SK-N-SH (cell line): ENCODE measurements around the gene BTBD3. TPM values are rescaled to one million over a fixed set of nuclear protein-coding genes. Genes with fewer than 3 reads are reported as not detected.

ENCODE experiments used
- CTCF ChIA-PET: fragments of 300-600, 350-600 bp; formaldehyde crosslinking; extraction: SDS; loops from one replicate; lab custom pipeline; 2021; lab: Yijun Ruan, JAX
- POLR2A ChIA-PET: fragments of 350-600 bp; sonication (Branson Sonifier 250); formaldehyde crosslinking; extraction: SDS; loops from one replicate; lab custom pipeline; 2020; ENCODE audit warnings: antibody characterized with exemption, inconsistent platforms; lab: Yijun Ruan, JAX
- DNase-seq: peaks from one replicate; pipeline ENCODE4 v3.0.0; 2012
- H2AFZ ChIP-seq: fragments of 200-600 bp; sonication (generic); 2 replicates; pipeline ENCODE4 v1.8.1; 2016; ENCODE audit warnings: antibody characterized with exemption, mild to moderate bottlenecking, low read depth
- H3F3A ChIP-seq: fragments of 200-600 bp; sonication (generic); replicated peaks from 2 replicates; pipeline ENCODE3; 2016; ENCODE audit warnings: antibody characterized with exemption, mild to moderate bottlenecking; ENCODE audit not compliant: insufficient read depth
- H3K27ac ChIP-seq, 2 experiments: fragments of 200-500 bp in 1 of 2; fragments of 200-600 bp in 1 of 2; sonication (Bioruptor generic) in 1 of 2; sonication (generic), shearing (Covaris generic) in 1 of 2; 2 replicates each; pipeline versions ENCODE4 v1.5.1 to v1.6.1; 2014 to 2016; ENCODE audit warnings: low read depth in 2 of 2, inconsistent platforms in 1 of 2, low read length in 1 of 2, mild to moderate bottlenecking in 1 of 2, mixed read lengths in 1 of 2
- H3K27me3 ChIP-seq: fragments of 200-600 bp; sonication (generic), shearing (Covaris generic); 2 replicates; pipeline ENCODE4 v1.6.1; 2016; ENCODE audit warnings: mixed run types; ENCODE audit not compliant: insufficient read depth
- H3K36me3 ChIP-seq, 2 experiments: fragments of 200-500 bp in 1 of 2; fragments of 200-600 bp in 1 of 2; sonication (Bioruptor generic) in 1 of 2; sonication (generic) in 1 of 2; replicated peaks in 1 of 2; 2 replicates each; pipeline versions ENCODE3 to v1.5.1; 2014 to 2016; ENCODE audit warnings: low read length in 1 of 2, mild to moderate bottlenecking in 1 of 2; ENCODE audit not compliant: insufficient read depth in 2 of 2, control insufficient read depth in 1 of 2
- H3K4me1 ChIP-seq, 2 experiments: fragments of 200-500 bp in 1 of 2; fragments of 200-600 bp in 1 of 2; sonication (Bioruptor generic) in 1 of 2; sonication (generic), shearing (Covaris generic) in 1 of 2; 2 replicates each; pipeline versions ENCODE4 v1.5.1 to v1.6.1; 2014 to 2016; ENCODE audit warnings: low read depth in 1 of 2, low read length in 1 of 2, mixed run types in 1 of 2; ENCODE audit not compliant: insufficient read depth in 2 of 2, control insufficient read depth in 1 of 2
- H3K4me2 ChIP-seq: fragments of 200-600 bp; sonication (generic), shearing (Covaris generic); 2 replicates; pipeline ENCODE4 v1.6.1; 2017; ENCODE audit warnings: mixed run types
- H3K4me3 ChIP-seq, 2 experiments: fragments of 200-500 bp in 1 of 2; fragments of 200-600 bp in 1 of 2; sonication (Bioruptor generic) in 1 of 2; sonication (generic), shearing (Covaris generic) in 1 of 2; 2 replicates each; pipeline versions ENCODE4 v1.5.1 to v1.8.1; 2014 to 2016; ENCODE audit warnings: low read depth in 2 of 2, inconsistent platforms in 1 of 2, low read length in 1 of 2, mild to moderate bottlenecking in 1 of 2, mixed read lengths in 1 of 2, moderate library complexity in 1 of 2
- H3K79me2 ChIP-seq: fragments of 200-600 bp; sonication (generic); 2 replicates; pipeline ENCODE4 v1.8.1; 2017; ENCODE audit warnings: mild to moderate bottlenecking; ENCODE audit not compliant: insufficient read depth
- H3K9ac ChIP-seq: fragments of 200-600 bp; sonication (generic); 2 replicates; pipeline ENCODE4 v1.6.1; 2017; ENCODE audit warnings: mixed run types
- H3K9me2 ChIP-seq: fragments of 200-600 bp; sonication (generic); 2 replicates; pipeline ENCODE4 v1.6.1; 2017; ENCODE audit warnings: mixed run types
- H3K9me3 ChIP-seq: fragments of 200-600 bp; sonication (generic); 2 replicates; pipeline ENCODE4 v1.6.1; 2017; ENCODE audit warnings: mixed run types, mild to moderate bottlenecking, moderate library complexity
- H4K20me1 ChIP-seq: fragments of 200-600 bp; sonication (generic); 2 replicates; pipeline ENCODE4 v1.6.1; 2017; ENCODE audit warnings: mild to moderate bottlenecking, mixed run types; ENCODE audit not compliant: insufficient read depth
- CHD2 ChIP-seq: fragments of 150-350 bp; IDR thresholded peaks from 2 replicates; pipeline ENCODE4 v1.6.1; 2018; ENCODE audit warnings: low read length; ENCODE audit not compliant: partially characterized antibody
- ELF1 ChIP-seq: IDR thresholded peaks from 2 replicates; pipeline ENCODE4 v1.4.0; 2012
- FOSL2 ChIP-seq: IDR thresholded peaks from 2 replicates; pipeline ENCODE4 v1.4.0; 2012; ENCODE audit warnings: low read depth, mild to moderate bottlenecking, moderate library complexity, borderline replicate concordance
- FOXM1 ChIP-seq: IDR thresholded peaks from 2 replicates; pipeline ENCODE4 v1.4.0; 2012; ENCODE audit warnings: low read depth, mild to moderate bottlenecking
- GABPA ChIP-seq: IDR thresholded peaks from 2 replicates; pipeline ENCODE4 v1.4.0; 2012; ENCODE audit warnings: low read depth, mild to moderate bottlenecking
- JUND ChIP-seq: IDR thresholded peaks from 2 replicates; pipeline ENCODE4 v1.4.0; 2012
- MEF2A ChIP-seq: IDR thresholded peaks from 2 replicates; pipeline ENCODE4 v1.4.0; 2012; ENCODE audit warnings: low read depth, borderline replicate concordance
- NFIC ChIP-seq: IDR thresholded peaks from 2 replicates; pipeline ENCODE4 v1.4.0; 2012; ENCODE audit warnings: borderline replicate concordance
- NRF1 ChIP-seq: IDR thresholded peaks from 2 replicates; pipeline ENCODE4 v1.6.1; 2012; ENCODE audit warnings: low read depth, mild to moderate bottlenecking, low read length
- RAD21 ChIP-seq: IDR thresholded peaks from 2 replicates; pipeline ENCODE4 v1.6.1; 2012; ENCODE audit warnings: mild to moderate bottlenecking, low read length
- RCOR1 ChIP-seq: fragments of 150-350 bp; IDR thresholded peaks from 2 replicates; pipeline ENCODE4 v1.6.1; 2017; ENCODE audit warnings: antibody characterized with exemption, low read length
- RXRA ChIP-seq: IDR thresholded peaks from 2 replicates; pipeline ENCODE4 v1.4.0; 2012; ENCODE audit warnings: low read depth, mild to moderate bottlenecking, borderline replicate concordance
- SIN3A ChIP-seq: IDR thresholded peaks from 2 replicates; pipeline ENCODE4 v1.6.1; 2012; ENCODE audit warnings: low read depth, mild to moderate bottlenecking, low read length, moderate library complexity, borderline replicate concordance
- TAF1 ChIP-seq: IDR thresholded peaks from 2 replicates; pipeline ENCODE4 v1.6.1; 2012; ENCODE audit warnings: low read depth, mild to moderate bottlenecking, low read length, moderate library complexity, borderline replicate concordance
- TEAD4 ChIP-seq: IDR thresholded peaks from 2 replicates; pipeline ENCODE4 v1.4.0; 2012; ENCODE audit warnings: mild to moderate bottlenecking, borderline replicate concordance; ENCODE audit not compliant: insufficient read depth
- WGBS: methylation state at CpG from one replicate; pipeline ENCODE4 v1.1.6; 2017; ENCODE audit warnings: low lambda C conversion rate; 5-methylcytosine and 5-hydroxymethylcytosine counted together
- polyA plus RNA-seq, 3 experiments: library from polyadenylated mRNA; depleted of rRNA; stranded (reverse); fragments of >200 nt; gene quantifications; 2 replicates each; pipeline ENCODE4 v1.2.3, GENCODE V29; 2012
- TF ChIP-seq, protein P1 (sequence below): fragments of 150-350 bp; IDR thresholded peaks from 2 replicates; pipeline ENCODE4 v1.6.1; 2017; ENCODE audit warnings: antibody characterized with exemption, low read length, low read depth, borderline replicate concordance
- TF ChIP-seq, protein P2 (sequence below): fragments of 150-350 bp; IDR thresholded peaks from 2 replicates; pipeline ENCODE4 v1.6.1; 2016; ENCODE audit warnings: mild to moderate bottlenecking, low read depth, low read length
- TF ChIP-seq, protein P3 (sequence below): IDR thresholded peaks from 2 replicates; pipeline ENCODE4; 2012
- TF ChIP-seq, protein P4 (sequence below): IDR thresholded peaks from 2 replicates; pipeline ENCODE4 v1.4.0; 2012; ENCODE audit warnings: low read depth

BTBD3 gene
- polyA plus RNA-seq, 1 of the 3 experiments (the other 2 are of a cell fraction), result 10.2 TPM

DNA sequence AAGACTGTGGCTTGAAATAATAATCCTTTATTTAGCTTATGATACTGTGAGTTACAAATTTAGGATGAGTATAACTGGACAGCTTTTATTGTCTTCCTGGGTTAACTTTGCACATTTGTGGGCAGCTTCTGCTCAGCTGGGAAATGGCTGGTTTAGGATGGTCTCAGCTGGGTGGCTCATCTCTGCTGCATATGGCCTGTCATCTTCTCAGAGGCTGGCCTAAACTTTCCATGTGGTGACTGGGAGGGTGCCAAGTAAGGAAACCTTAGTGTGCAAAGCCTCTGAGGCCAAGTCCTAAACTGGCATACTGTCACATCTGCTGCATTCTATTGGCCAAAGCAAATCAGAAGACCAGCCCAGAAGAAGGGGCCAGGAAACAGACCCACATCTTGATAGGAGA lies 40.2 kb downstream of the BTBD3 start:
- TF ChIP-seq MEF2A (no peak), ELF1 (no peak), JUND (no peak), TEAD4 (no peak), FOXM1 (no peak)
- TF ChIP-seq, protein P1, sequence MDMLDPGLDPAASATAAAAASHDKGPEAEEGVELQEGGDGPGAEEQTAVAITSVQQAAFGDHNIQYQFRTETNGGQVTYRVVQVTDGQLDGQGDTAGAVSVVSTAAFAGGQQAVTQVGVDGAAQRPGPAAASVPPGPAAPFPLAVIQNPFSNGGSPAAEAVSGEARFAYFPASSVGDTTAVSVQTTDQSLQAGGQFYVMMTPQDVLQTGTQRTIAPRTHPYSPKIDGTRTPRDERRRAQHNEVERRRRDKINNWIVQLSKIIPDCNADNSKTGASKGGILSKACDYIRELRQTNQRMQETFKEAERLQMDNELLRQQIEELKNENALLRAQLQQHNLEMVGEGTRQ, result no peak
- TF ChIP-seq, protein P2, sequence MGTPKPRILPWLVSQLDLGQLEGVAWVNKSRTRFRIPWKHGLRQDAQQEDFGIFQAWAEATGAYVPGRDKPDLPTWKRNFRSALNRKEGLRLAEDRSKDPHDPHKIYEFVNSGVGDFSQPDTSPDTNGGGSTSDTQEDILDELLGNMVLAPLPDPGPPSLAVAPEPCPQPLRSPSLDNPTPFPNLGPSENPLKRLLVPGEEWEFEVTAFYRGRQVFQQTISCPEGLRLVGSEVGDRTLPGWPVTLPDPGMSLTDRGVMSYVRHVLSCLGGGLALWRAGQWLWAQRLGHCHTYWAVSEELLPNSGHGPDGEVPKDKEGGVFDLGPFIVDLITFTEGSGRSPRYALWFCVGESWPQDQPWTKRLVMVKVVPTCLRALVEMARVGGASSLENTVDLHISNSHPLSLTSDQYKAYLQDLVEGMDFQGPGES, result no peak
- TF ChIP-seq, protein P3, sequence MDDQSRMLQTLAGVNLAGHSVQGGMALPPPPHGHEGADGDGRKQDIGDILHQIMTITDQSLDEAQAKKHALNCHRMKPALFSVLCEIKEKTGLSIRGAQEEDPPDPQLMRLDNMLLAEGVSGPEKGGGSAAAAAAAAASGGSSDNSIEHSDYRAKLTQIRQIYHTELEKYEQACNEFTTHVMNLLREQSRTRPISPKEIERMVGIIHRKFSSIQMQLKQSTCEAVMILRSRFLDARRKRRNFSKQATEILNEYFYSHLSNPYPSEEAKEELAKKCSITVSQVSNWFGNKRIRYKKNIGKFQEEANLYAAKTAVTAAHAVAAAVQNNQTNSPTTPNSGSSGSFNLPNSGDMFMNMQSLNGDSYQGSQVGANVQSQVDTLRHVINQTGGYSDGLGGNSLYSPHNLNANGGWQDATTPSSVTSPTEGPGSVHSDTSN, result no peak
- TF ChIP-seq, all 33 proteins: peak for 0
- no peak overlapping the region for H3K4me2 ChIP-seq
- no peak overlapping the region for H3K27ac ChIP-seq
- ChIA-PET POLR2A (no interaction called here), CTCF (no interaction called here)
- DNase-seq, result no peak
- H3K4me1 ChIP-seq, result no peaks in the 10 kb centered on the region; a peak in 1 of 4 replicates
- H3F3A ChIP-seq, result no peaks in the 10 kb centered on the region
- H3K9ac ChIP-seq, result no peak overlapping the region
- H3K9me3 ChIP-seq, result no peaks in the 10 kb centered on the region
- H3K27me3 ChIP-seq, result no peaks in the 10 kb centered on the region
- no peaks in the 10 kb centered on the region for H3K79me2 ChIP-seq
- H2AFZ ChIP-seq, result no peak overlapping the region
- no peaks in the 10 kb centered on the region for H4K20me1 ChIP-seq
- no peak overlapping the region for H3K4me3 ChIP-seq
- H3K36me3 ChIP-seq, result no peaks in the 10 kb centered on the region
- no peaks in the 10 kb centered on the region for H3K9me2 ChIP-seq

DNA sequence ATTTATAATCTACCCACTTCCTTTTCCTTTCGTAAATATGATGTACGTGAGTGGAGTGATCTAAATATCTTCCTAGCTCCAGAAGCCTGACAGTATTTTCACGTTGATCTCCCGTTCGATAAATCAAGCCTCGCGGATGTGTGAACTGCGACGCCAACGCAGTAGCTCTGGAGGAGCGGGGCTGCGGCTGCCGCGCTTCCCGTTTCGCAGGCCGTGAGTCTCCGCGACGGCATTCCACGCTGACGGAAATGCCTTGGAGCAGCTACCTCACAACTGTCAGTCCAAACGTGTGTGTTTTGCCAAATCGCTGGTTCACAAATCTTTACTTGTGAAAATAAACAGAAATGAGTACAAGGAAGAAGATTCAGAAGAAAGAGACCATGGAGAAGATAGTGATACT lies 41.2 kb downstream of the BTBD3 start:
- no peak overlapping the region for H2AFZ ChIP-seq
- POLR2A ChIA-PET, result no interaction called here

More for the DNA sequence above, 41.2 kb downstream of the BTBD3 start:
- CTCF ChIA-PET, result interaction anchor here (1.7 kb wide), 1 partner anchor 10 kb away, joined by 5 read pairs; no protein-coding TSS in a partner anchor
- Histone ChIP-seq H3K4me2 (no peak overlapping the region), H3K27me3 (no peaks in the 10 kb centered on the region)
- WGBS, result 76% methylated on average over 24 of the region's 24 CpGs
- TF ChIP-seq FOSL2 (no peak), RXRA (no peak), NFIC (no peak), RAD21 (no peak), TEAD4 (no peak), TAF1 (no peak), GABPA (no peak), NRF1 (no peak), SIN3A (no peak), CHD2 (no peak), RCOR1 (no peak)
- TF ChIP-seq, protein P4, sequence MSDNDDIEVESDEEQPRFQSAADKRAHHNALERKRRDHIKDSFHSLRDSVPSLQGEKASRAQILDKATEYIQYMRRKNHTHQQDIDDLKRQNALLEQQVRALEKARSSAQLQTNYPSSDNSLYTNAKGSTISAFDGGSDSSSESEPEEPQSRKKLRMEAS, result no peak
- TF ChIP-seq, protein P3, result no peak
- TF ChIP-seq, all 33 proteins: peak for 0
- Histone ChIP-seq H3K27ac (no peak overlapping the region), H3F3A (no peaks in the 10 kb centered on the region), H3K4me3 (no peak overlapping the region), H3K36me3 (no peaks in the 10 kb centered on the region), H4K20me1 (no peaks in the 10 kb centered on the region), H3K9ac (no peak overlapping the region), H3K79me2 (no peaks in the 10 kb centered on the region), H3K4me1 (no peaks in the 10 kb centered on the region), H3K9me2 (no peaks in the 10 kb centered on the region), H3K9me3 (no peaks in the 10 kb centered on the region)
- DNase-seq, result no peak
